Type B pancreatic cell (in vitro differentiated cells): ENCODE results near the gene SLC2A10. TPM values are rescaled to one million over a fixed set of nuclear protein-coding genes. Genes with fewer than 3 reads are reported as not detected.

Experiments used
- DNase-seq: peaks from one replicate; pipeline ENCODE4 v3.0.0; 2021; ENCODE audit warnings: mixed read lengths; ENCODE audit not compliant: unreplicated experiment; ENCODE audit errors: extremely low spot score
- H3K27ac Mint-ChIP-seq: 2 replicates; pipeline ENCODE4 v1.8.0; 2021; ENCODE audit warnings: mild to moderate bottlenecking, mixed read lengths
- H3K27me3 Mint-ChIP-seq: 2 replicates; pipeline ENCODE4 v1.8.0; 2021; ENCODE audit warnings: mixed read lengths
- H3K36me3 Mint-ChIP-seq: 2 replicates; pipeline ENCODE4 v1.8.0; 2021; ENCODE audit warnings: mixed read lengths
- H3K4me1 Mint-ChIP-seq: one replicate; pipeline ENCODE4 v1.8.0; 2021; ENCODE audit warnings: mixed read lengths; ENCODE audit not compliant: unreplicated experiment
- H3K4me3 Mint-ChIP-seq: 2 replicates; pipeline ENCODE4 v1.8.0; 2021; ENCODE audit warnings: mild to moderate bottlenecking, mixed read lengths
- H3K9me3 Mint-ChIP-seq: 2 replicates; pipeline ENCODE4 v1.8.0; 2021; ENCODE audit warnings: mixed read lengths
- CTCF ChIP-seq: fragments of 200-600 bp; sonication (generic); conservative IDR thresholded peaks from 2 replicates; pipeline ENCODE4 v1.5.0; 2021; ENCODE audit warnings: antibody characterized with exemption, mild to moderate bottlenecking
- total RNA-seq: library from RNA; stranded (reverse); gene quantifications from 2 replicates; pipeline ENCODE4 v1.2.1, GENCODE V29; 2021; ENCODE audit warnings: low replicate concordance

Gene SLC2A10
- total RNA-seq, 1 donor from 2014 or later: 15.8 TPM

GRCh38 chr20:46712056-46712636 lies 2.7 kb downstream of the SLC2A10 start:
- peaks cover 4% of the 10 kb centered on the region for H3K27me3 Mint-ChIP-seq
- no peaks in the 10 kb centered on the region for H3K9me3 Mint-ChIP-seq
- no peaks in the 10 kb centered on the region for H3K36me3 Mint-ChIP-seq
- DNase-seq: no peak
- H3K27ac Mint-ChIP-seq: no peak overlapping the region
- H3K4me1 Mint-ChIP-seq: peaks cover 37% of the 10 kb centered on the region
- TF ChIP-seq CTCF: no peak
- peak overlapping the region; percentile 57 for H3K4me3 Mint-ChIP-seq

GRCh38 chr20:46713957-46714834 lies 4.7 kb downstream of the SLC2A10 start:
- H3K36me3 Mint-ChIP-seq: no peaks in the 10 kb centered on the region
- H3K27me3 Mint-ChIP-seq: no peaks in the 10 kb centered on the region
- no peak overlapping the region for H3K27ac Mint-ChIP-seq
- no peaks in the 10 kb centered on the region for H3K9me3 Mint-ChIP-seq
- H3K4me1 Mint-ChIP-seq: peaks cover 28% of the 10 kb centered on the region
- DNase-seq: no peak
- TF ChIP-seq CTCF: no peak
- H3K4me3 Mint-ChIP-seq: no peak overlapping the region

GRCh38 chr20:46715292-46715756 lies 5.9 kb downstream of the SLC2A10 start:
- Mint-ChIP-seq H3K9me3 (peaks cover under 1% of the 10 kb centered on the region), H3K4me1 (peaks cover 23% of the 10 kb centered on the region), H3K36me3 (peaks cover 7% of the 10 kb centered on the region), H3K4me3 (no peak overlapping the region), H3K27me3 (no peaks in the 10 kb centered on the region), H3K27ac (peak overlapping the region; percentile 56)
- TF ChIP-seq CTCF: peak; percentile 27
- no peak for DNase-seq

- Mint-ChIP-seq H3K4me3 (no peak overlapping the region), H3K9me3 (peaks cover 7% of the 10 kb centered on the region), H3K27ac (no peak overlapping the region), H3K27me3 (no peaks in the 10 kb centered on the region), H3K4me1 (peaks cover 16% of the 10 kb centered on the region), H3K36me3 (peaks cover 13% of the 10 kb centered on the region)
- no peak for TF ChIP-seq CTCF
- DNase-seq: no peak
These were observed 8.5 kb downstream of the SLC2A10 start for GRCh38 chr20:46717818-46718541.

- Mint-ChIP-seq H3K36me3 (peaks cover 13% of the 10 kb centered on the region), H3K4me1 (peaks cover 6% of the 10 kb centered on the region), H3K27ac (no peak overlapping the region), H3K9me3 (peaks cover 7% of the 10 kb centered on the region), H3K27me3 (no peaks in the 10 kb centered on the region), H3K4me3 (no peak overlapping the region)
- DNase-seq: no peak
- no peak for TF ChIP-seq CTCF
These were observed 10.6 kb downstream of the SLC2A10 start for GRCh38 chr20:46720019-46720418.
